ENCODE results near the gene NEUROG2.

NEUROG2 gene

GRCh38 chr4:112516066-112516470, at the start of gene NEUROG2:
Gene NEUROG2, minus strand, starts transcription at chr4:112516180. Its CDS starts 705 bp downstream, at chr4:112515475.
- H3K27ac ChIP-seq = no peak within 1 kb of the TSS
- no peak for TF ChIP-seq CTCF (IDR thresholded peaks at IDR 0.05)
- no peak for DNase-seq
- peaks cover 0 to 3% (median 0%) of the 10 kb centered on the region in 3 donors for H3K9me3 ChIP-seq
- peaks cover 6 to 98% of the 10 kb centered on the region in 2 donors for H3K27me3 ChIP-seq
- H3K36me3 ChIP-seq = no peaks in the 10 kb centered on the region
- H3K4me3 ChIP-seq = peak within 1 kb of the TSS; percentile 50 to 60
- peaks cover 0 to 42% (median 32%) of the 10 kb centered on the region in 4 donors for H3K4me1 ChIP-seq
- intact Hi-C loops (cut with DNase I; ENCODE audit: low total_unique reads) = no loop called here

GRCh38 chr4:112564706-112565270, 48.8 kb upstream of the NEUROG2 start:
- H3K9me3 ChIP-seq = no peaks in the 10 kb centered on the region
- H3K36me3 ChIP-seq = no peaks in the 10 kb centered on the region
- no peak overlapping the region for H3K27ac ChIP-seq
- no peak for DNase-seq
- H3K27me3 ChIP-seq = no peaks in the 10 kb centered on the region
- TF ChIP-seq CTCF (IDR thresholded peaks at IDR 0.05) = no peak
- no peak overlapping the region for H3K4me3 ChIP-seq
- H3K4me1 ChIP-seq = no peaks in the 10 kb centered on the region
- intact Hi-C loops (cut with DNase I; ENCODE audit: low total_unique reads) = no loop called here

- no peak overlapping the region for H3K27ac ChIP-seq
- no peaks in the 10 kb centered on the region for H3K27me3 ChIP-seq
- no peaks in the 10 kb centered on the region for H3K36me3 ChIP-seq
- no peak for TF ChIP-seq CTCF (IDR thresholded peaks at IDR 0.05)
- DNase-seq = no peak
- H3K4me1 ChIP-seq = no peaks in the 10 kb centered on the region
- H3K4me3 ChIP-seq = no peak overlapping the region
- H3K9me3 ChIP-seq = no peaks in the 10 kb centered on the region
- intact Hi-C loops (cut with DNase I; ENCODE audit: low total_unique reads) = no loop called here
Measured at GRCh38 chr4:112563431-112564200, 47.6 kb upstream of the NEUROG2 start.

GRCh38 chr4:112562254-112562879, 46.4 kb upstream of the NEUROG2 start:
- Histone ChIP-seq H3K4me3 (no peak overlapping the region), H3K27me3 (no peaks in the 10 kb centered on the region), H3K36me3 (no peaks in the 10 kb centered on the region), H3K9me3 (no peaks in the 10 kb centered on the region), H3K4me1 (no peaks in the 10 kb centered on the region), H3K27ac (no peak overlapping the region)
- TF ChIP-seq CTCF (IDR thresholded peaks at IDR 0.05) = no peak
- intact Hi-C loops (cut with DNase I; ENCODE audit: low total_unique reads) = no loop called here
- DNase-seq = no peak

GRCh38 chr4:112560084-112560483, 44.1 kb upstream of the NEUROG2 start:
- Histone ChIP-seq H3K9me3 (no peaks in the 10 kb centered on the region), H3K27me3 (no peaks in the 10 kb centered on the region), H3K27ac (no peak overlapping the region), H3K4me1 (no peaks in the 10 kb centered on the region), H3K4me3 (no peak overlapping the region), H3K36me3 (no peaks in the 10 kb centered on the region)
- DNase-seq = no peak
- intact Hi-C loops (cut with DNase I; ENCODE audit: low total_unique reads) = no loop called here
- no peak for TF ChIP-seq CTCF (IDR thresholded peaks at IDR 0.05)

Measured in tibial artery (tissue), 4 donors.